HG03066 (cell line): ENCODE data around the gene TMEM14A.
A peak's percentile ranks its signal among the peaks of the same experiment; 100 is the strongest.
"Not testable (repeated sequence)": the region's sequence is repeated elsewhere in the genome, so short reads cannot be mapped to it uniquely, and the experiment has no call there.

Experiments
- ATAC-seq: cut with Tn5 transposase; IDR thresholded peaks from one replicate; pipeline ENCODE4 v1.9.1; 2021; ENCODE audit warnings: low read depth; ENCODE audit not compliant: unreplicated experiment

Gene TMEM14A

GRCh38 chr6:52693773-52694172, 22.9 kb downstream of the TMEM14A start:
- no peak for ATAC-seq

GRCh38 chr6:52694404-52694803, 23.5 kb downstream of the TMEM14A start:
- no peak for ATAC-seq

GRCh38 chr6:52696418-52696817, 25.5 kb downstream of the TMEM14A start:
- no peak for ATAC-seq

DNA sequence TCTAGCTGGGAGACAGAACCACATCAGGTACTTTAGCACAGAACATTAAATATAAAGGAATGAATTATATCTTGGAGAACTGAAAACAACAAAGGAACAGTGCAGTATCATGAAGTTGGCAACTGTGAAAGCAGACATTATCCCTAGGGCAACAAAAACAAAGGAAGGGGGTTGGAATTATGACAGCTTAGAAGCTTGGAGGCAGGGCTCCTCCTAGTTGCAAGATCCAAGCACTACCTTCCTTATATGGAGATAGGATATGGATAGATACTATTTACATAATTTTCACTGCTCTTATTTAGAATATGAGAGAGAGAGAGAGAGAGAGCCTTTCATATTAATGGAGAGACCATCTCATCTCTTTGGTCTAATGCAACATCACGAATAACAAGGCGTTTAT, 27.0 kb downstream of the TMEM14A start:
- no peak for ATAC-seq

GRCh38 chr6:52704060-52704459, 33.1 kb downstream of the TMEM14A start:
- no peak for ATAC-seq

- not testable (repeated sequence) for ATAC-seq
Observed at GRCh38 chr6:52704781-52705502, 34.0 kb downstream of the TMEM14A start.

- no peak for ATAC-seq
Observed at GRCh38 chr6:52706001-52706400, 35.1 kb downstream of the TMEM14A start.

DNA sequence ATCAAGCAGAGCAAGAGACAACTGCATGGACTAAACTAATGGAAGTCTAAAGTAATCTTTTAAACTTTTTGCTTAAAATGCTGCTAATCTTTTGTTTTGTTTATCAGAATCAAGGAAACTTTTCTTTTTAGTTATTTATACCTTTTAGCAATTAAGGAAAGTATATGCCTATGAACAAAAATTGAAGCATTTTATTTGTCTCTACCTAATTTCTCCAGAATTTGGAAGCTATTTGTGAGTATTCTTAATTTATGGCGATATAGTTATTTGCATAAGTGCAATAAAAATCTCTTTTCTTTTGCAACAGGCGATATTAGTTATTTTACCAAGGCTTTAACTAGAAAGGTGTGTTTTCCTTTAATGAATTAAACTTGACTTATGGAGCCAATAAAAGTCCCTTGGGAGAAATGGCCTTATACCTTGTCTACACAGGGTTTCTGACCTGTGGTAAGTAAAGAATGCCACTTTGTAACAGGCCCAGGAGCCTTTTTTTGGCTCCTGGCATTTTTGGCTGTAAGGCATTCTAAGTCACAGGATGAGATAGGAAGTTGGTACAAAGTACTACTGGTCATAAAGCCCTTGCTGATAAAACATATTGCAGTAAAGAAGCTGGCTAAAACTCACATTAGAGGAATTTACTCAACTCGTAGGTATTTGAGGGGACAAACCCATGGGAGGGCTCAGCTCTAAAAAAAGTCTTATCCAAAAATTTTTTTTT, 37.2 kb downstream of the TMEM14A start:
- no peak for ATAC-seq

DNA sequence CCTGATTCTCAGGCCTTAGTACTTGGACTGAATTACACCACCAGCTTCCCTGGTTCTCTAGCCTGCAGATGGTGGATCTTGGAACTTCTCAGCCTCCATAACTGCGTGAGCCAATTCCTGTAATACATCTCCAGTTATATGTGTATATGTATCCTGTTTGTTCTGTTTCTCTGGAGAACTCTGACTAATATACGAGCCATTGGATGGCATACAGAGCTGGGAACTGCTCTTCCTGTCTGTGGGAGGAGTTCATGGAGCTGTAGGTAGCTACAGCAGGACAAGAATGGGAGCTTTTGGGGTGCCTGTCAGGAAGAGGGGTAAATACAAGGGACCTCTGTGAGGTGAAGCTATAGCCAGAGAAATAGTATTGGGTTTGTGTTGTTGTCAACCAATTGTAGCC, 41.2 kb downstream of the TMEM14A start:
- no peak for ATAC-seq

DNA sequence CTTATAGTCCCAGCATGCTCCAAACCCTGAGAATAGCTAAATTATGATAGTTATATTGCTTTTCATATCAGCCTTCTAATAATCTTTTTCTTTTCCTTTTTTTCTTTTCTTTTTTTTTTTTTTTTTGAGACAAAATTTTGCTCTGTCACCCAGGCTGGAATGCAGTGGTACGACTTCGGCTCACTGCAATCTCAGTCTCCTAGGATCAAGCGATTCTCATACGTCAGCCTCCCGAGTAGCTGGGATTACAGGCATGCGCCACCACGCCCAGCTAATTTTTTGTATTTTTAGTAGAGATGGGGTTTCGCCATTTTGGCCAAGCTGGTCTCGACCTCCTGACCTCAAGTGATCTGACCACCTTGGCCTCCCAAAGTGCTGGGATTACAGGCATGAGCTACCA, 43.8 kb downstream of the TMEM14A start:
- not testable (repeated sequence) for ATAC-seq

- no peak for ATAC-seq
Observed at GRCh38 chr6:52718550-52718949, 47.6 kb downstream of the TMEM14A start.

GRCh38 chr6:52720321-52720720, 49.4 kb downstream of the TMEM14A start:
- no peak for ATAC-seq

DNA sequence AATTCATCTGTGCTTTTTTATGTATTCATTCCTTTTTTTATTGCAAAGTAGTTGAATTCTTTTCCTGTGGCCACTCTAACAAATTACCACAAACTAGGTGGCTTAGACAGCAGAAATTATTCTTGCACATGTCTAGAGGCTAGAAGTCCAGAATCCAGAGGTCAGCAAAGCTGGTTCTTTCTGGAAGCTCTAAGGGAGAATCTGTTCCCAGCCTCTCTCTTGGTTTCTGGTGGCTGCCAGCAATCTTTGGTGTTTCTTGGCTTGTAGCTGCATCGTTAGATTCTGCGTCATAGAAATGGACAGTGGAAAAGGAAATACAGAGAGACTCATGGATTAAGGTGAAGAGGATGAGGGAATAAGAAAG, 53.1 kb downstream of the TMEM14A start:
- ATAC-seq: no peak

- peak; percentile 98 for ATAC-seq
Observed at GRCh38 chr6:52724406-52725121, 53.7 kb downstream of the TMEM14A start.

DNA sequence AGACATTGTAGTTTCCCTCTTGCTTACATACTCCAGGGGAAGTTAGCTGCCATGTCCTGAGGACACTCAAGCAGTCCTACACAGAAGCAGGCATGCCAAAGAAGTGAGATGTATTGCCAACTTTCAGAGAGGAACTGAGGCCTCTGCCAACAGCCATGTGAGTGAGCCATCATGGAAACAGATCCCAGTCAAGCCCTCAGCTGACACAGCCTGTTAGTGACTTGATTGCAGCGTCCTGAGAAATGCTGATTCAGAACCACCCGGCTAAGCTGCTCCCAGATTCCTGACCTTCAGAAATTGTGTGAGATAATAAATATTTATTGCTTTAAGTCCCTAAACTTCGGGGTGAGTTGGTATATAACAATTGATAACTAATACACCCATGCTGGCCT, 54.2 kb downstream of the TMEM14A start:
- no peak for ATAC-seq

- no peak for ATAC-seq
Observed at GRCh38 chr6:52725535-52726192, 54.8 kb downstream of the TMEM14A start.

- ATAC-seq: no peak
Observed at GRCh38 chr6:52726193-52726542, 55.3 kb downstream of the TMEM14A start.

GRCh38 chr6:52726741-52727535, 56.0 kb downstream of the TMEM14A start:
- no peak for ATAC-seq

GRCh38 chr6:52727908-52728307, 57.0 kb downstream of the TMEM14A start:
- ATAC-seq: no peak

GRCh38 chr6:52728394-52728793, 57.5 kb downstream of the TMEM14A start:
- no peak for ATAC-seq
